ENCODE results near the gene SLBP.

DNA sequence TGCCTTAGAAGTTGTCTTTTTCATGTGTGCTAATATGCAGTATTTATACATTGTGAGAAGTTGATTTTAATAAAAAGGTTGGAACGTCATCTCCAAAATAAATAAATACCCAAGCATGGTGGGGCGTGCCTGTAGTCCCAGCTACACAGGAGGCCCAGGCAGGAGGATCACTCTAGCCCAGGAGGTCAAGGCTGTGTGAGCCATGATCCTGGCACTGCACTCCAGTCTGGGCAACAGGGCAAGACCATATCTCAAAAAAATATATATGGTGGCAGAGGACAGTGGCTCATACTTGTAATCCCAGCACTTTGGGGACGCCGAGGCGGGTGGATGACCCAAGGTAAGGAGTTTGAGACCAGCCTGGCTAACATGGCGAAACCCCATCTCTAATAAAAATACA lies 6.4 kb downstream of the SLBP start:
- TF ChIP-seq RARB (CRISPR knock-in tag; IDR thresholded peaks at IDR 0.05) (no peak), ZNF565 (CRISPR knock-in tag; conservative IDR thresholded peaks at IDR 0.05; ENCODE audit: low read depth) (no peak), TCF4 (CRISPR knock-in tag; IDR thresholded peaks at IDR 0.05; ENCODE audit: borderline replicate concordance) (no peak), ZC3H10 (CRISPR knock-in tag; IDR thresholded peaks at IDR 0.05) (no peak), TOX (CRISPR knock-in tag; IDR thresholded peaks at IDR 0.05; ENCODE audit: borderline replicate concordance) (no peak), GLIS3 (CRISPR knock-in tag; IDR thresholded peaks at IDR 0.05) (no peak), ESRRG (CRISPR knock-in tag; IDR thresholded peaks at IDR 0.05) (no peak), PPARA (CRISPR knock-in tag; IDR thresholded peaks at IDR 0.05; ENCODE audit: borderline replicate concordance) (no peak), ARNTL (CRISPR knock-in tag; IDR thresholded peaks at IDR 0.05; ENCODE audit: borderline replicate concordance, low read depth) (no peak)
- TF ChIP-seq, protein P1, sequence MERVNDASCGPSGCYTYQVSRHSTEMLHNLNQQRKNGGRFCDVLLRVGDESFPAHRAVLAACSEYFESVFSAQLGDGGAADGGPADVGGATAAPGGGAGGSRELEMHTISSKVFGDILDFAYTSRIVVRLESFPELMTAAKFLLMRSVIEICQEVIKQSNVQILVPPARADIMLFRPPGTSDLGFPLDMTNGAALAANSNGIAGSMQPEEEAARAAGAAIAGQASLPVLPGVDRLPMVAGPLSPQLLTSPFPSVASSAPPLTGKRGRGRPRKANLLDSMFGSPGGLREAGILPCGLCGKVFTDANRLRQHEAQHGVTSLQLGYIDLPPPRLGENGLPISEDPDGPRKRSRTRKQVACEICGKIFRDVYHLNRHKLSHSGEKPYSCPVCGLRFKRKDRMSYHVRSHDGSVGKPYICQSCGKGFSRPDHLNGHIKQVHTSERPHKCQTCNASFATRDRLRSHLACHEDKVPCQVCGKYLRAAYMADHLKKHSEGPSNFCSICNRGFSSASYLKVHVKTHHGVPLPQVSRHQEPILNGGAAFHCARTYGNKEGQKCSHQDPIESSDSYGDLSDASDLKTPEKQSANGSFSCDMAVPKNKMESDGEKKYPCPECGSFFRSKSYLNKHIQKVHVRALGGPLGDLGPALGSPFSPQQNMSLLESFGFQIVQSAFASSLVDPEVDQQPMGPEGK (CRISPR knock-in tag; IDR thresholded peaks at IDR 0.05; ENCODE audit: borderline replicate concordance) = no peak
- TF ChIP-seq, protein P2, sequence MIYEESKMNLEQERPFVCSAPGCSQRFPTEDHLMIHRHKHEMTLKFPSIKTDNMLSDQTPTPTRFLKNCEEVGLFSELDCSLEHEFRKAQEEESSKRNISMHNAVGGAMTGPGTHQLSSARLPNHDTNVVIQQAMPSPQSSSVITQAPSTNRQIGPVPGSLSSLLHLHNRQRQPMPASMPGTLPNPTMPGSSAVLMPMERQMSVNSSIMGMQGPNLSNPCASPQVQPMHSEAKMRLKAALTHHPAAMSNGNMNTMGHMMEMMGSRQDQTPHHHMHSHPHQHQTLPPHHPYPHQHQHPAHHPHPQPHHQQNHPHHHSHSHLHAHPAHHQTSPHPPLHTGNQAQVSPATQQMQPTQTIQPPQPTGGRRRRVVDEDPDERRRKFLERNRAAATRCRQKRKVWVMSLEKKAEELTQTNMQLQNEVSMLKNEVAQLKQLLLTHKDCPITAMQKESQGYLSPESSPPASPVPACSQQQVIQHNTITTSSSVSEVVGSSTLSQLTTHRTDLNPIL (CRISPR knock-in tag; IDR thresholded peaks at IDR 0.05; ENCODE audit: low read depth) = no peak
